HEK293 (cell line): ENCODE results near the gene TXNRD2.

Experiments
- CTCF ChIA-PET: fragments of 350-600 bp; formaldehyde crosslinking; extraction: SDS; loops from one replicate; lab custom pipeline; 2021; ENCODE audit warnings: antibody characterized with exemption; lab: Yijun Ruan, JAX
- POLR2A ChIA-PET: fragments of 300-600 bp; formaldehyde crosslinking; extraction: SDS; loops from one replicate; lab custom pipeline; 2020; ENCODE audit warnings: antibody characterized with exemption, inconsistent platforms; lab: Yijun Ruan, JAX
- H3K27ac ChIP-seq: fragments of 200-500 bp; sonication (Bioruptor generic); 2 replicates; pipeline ENCODE4 v1.5.1; 2014; ENCODE audit warnings: low read depth, low read length, control low read depth, inconsistent platforms; ENCODE audit errors: extremely low read depth
- H3K36me3 ChIP-seq, 2 experiments: fragments of 200-500 bp in 1 of 2; sonication (Bioruptor generic) in 1 of 2; 1 replicate in 1 of 2; 2 replicates in 1 of 2; pipeline ENCODE4 v1.5.1; 2014 to 2017; ENCODE audit warnings: inconsistent platforms in 2 of 2, low read length in 2 of 2; ENCODE audit not compliant: control insufficient read depth in 2 of 2, insufficient read depth in 1 of 2
- H3K4me1 ChIP-seq: fragments of 200-500 bp; sonication (Bioruptor generic); 2 replicates; pipeline ENCODE4 v1.5.1; 2014; ENCODE audit warnings: mild to moderate bottlenecking, low read length, inconsistent platforms; ENCODE audit not compliant: control insufficient read depth, insufficient read depth
- H3K4me3 ChIP-seq: 2 replicates; pipeline ENCODE4 v1.5.1; 2011; ENCODE audit warnings: low read depth, mild to moderate bottlenecking, control low read depth, low read length, moderate library complexity
- H3K9me3 ChIP-seq: fragments of 200-500 bp; sonication (Bioruptor generic); 2 replicates; pipeline ENCODE4 v1.5.1; 2014; ENCODE audit warnings: low read depth, low read length, inconsistent platforms; ENCODE audit not compliant: control insufficient read depth, insufficient read depth
- BCL11A ChIP-seq: fragments of 450-650 bp; formaldehyde crosslinking; IDR thresholded peaks from 2 replicates; pipeline ENCODE4 v1.5.1; 2016; ENCODE audit warnings: low read depth, missing biosample characterization, missing genetic modification characterization
- EGR2 ChIP-seq: fragments of 450-650 bp; formaldehyde crosslinking; IDR thresholded peaks from 2 replicates; pipeline ENCODE4 v1.5.1; 2016; ENCODE audit warnings: low read depth, missing biosample characterization, missing genetic modification characterization
- GLIS2 ChIP-seq: fragments of 450-650 bp; formaldehyde crosslinking; IDR thresholded peaks from 2 replicates; pipeline ENCODE4 v1.5.1; 2016; ENCODE audit warnings: missing biosample characterization, missing genetic modification characterization
- HIC1 ChIP-seq: fragments of 450-650 bp; formaldehyde crosslinking; IDR thresholded peaks from 2 replicates; pipeline ENCODE4 v1.5.1; 2016; ENCODE audit warnings: missing biosample characterization, missing genetic modification characterization
- PATZ1 ChIP-seq: fragments of 450-650 bp; formaldehyde crosslinking; IDR thresholded peaks from 2 replicates; pipeline ENCODE4 v1.5.1; 2016; ENCODE audit warnings: missing biosample characterization, missing genetic modification characterization
- SP2 ChIP-seq: fragments of 450-650 bp; formaldehyde crosslinking; IDR thresholded peaks from 2 replicates; pipeline ENCODE4 v1.5.1; 2016; ENCODE audit warnings: missing biosample characterization, missing genetic modification characterization
- ZBTB48 ChIP-seq: fragments of 450-650 bp; formaldehyde crosslinking; IDR thresholded peaks from 2 replicates; pipeline ENCODE4 v1.5.1; 2016; ENCODE audit warnings: missing biosample characterization, missing genetic modification characterization
- ZBTB8A ChIP-seq: fragments of 450-650 bp; formaldehyde crosslinking; IDR thresholded peaks from 2 replicates; pipeline ENCODE4 v1.5.1; 2016; ENCODE audit warnings: missing biosample characterization, missing genetic modification characterization
- ZNF132 ChIP-seq: fragments of 450-650 bp; formaldehyde crosslinking; IDR thresholded peaks from 2 replicates; pipeline ENCODE4 v1.5.1; 2017; ENCODE audit warnings: missing biosample characterization, missing genetic modification characterization, borderline replicate concordance
- ZNF148 ChIP-seq: fragments of 450-650 bp; formaldehyde crosslinking; IDR thresholded peaks from 2 replicates; pipeline ENCODE4 v1.5.0; 2017; ENCODE audit warnings: missing biosample characterization, missing genetic modification characterization, borderline replicate concordance
- ZNF23 ChIP-seq: fragments of 450-650 bp; formaldehyde crosslinking; IDR thresholded peaks from 2 replicates; pipeline ENCODE4 v1.5.1; 2016; ENCODE audit warnings: missing biosample characterization, missing genetic modification characterization, borderline replicate concordance
- ZNF280D ChIP-seq: fragments of 450-650 bp; formaldehyde crosslinking; IDR thresholded peaks from 2 replicates; pipeline ENCODE4 v1.5.1; 2016; ENCODE audit warnings: missing biosample characterization, missing genetic modification characterization
- ZNF292 ChIP-seq: fragments of 450-650 bp; formaldehyde crosslinking; IDR thresholded peaks from 2 replicates; pipeline ENCODE4 v1.5.1; 2016; ENCODE audit warnings: low read depth, missing biosample characterization, missing genetic modification characterization, borderline replicate concordance
- ZNF398 ChIP-seq: fragments of 450-650 bp; formaldehyde crosslinking; IDR thresholded peaks from 2 replicates; pipeline ENCODE4 v1.5.1; 2017; ENCODE audit warnings: missing biosample characterization, missing genetic modification characterization
- ZNF501 ChIP-seq: fragments of 450-650 bp; formaldehyde crosslinking; IDR thresholded peaks from 2 replicates; pipeline ENCODE4 v1.5.1; 2016; ENCODE audit warnings: missing biosample characterization, missing genetic modification characterization
- ZNF610 ChIP-seq: fragments of 450-650 bp; formaldehyde crosslinking; IDR thresholded peaks from 2 replicates; pipeline ENCODE4 v1.5.1; 2016; ENCODE audit warnings: missing biosample characterization, missing genetic modification characterization, borderline replicate concordance
- ZNF623 ChIP-seq: fragments of 450-650 bp; formaldehyde crosslinking; IDR thresholded peaks from 2 replicates; pipeline ENCODE4 v1.5.1; 2016; ENCODE audit warnings: missing biosample characterization, missing genetic modification characterization
- ZNF76 ChIP-seq: fragments of 450-650 bp; formaldehyde crosslinking; IDR thresholded peaks from 2 replicates; pipeline ENCODE4; 2016; ENCODE audit warnings: low read depth, missing biosample characterization, missing genetic modification characterization, borderline replicate concordance

The TXNRD2 gene

GRCh38 chr22:19960491-19961200, 19.0 kb upstream of the TXNRD2 start:
- TF ChIP-seq BCL11A (tag by site-specific recombination), result no peak
- TF ChIP-seq, all 188 proteins: peak for 0
- Histone ChIP-seq H3K36me3 (peaks cover 0 to 27% of the 10 kb centered on the region in 2 experiments; a peak in 1 of 3 replicates), H3K4me1 (peaks cover 6% of the 10 kb centered on the region; the same call in 1 of the 2 replicates), H3K27ac (no peak overlapping the region), H3K4me3 (no peak overlapping the region), H3K9me3 (no peaks in the 10 kb centered on the region)
- POLR2A ChIA-PET, result no interaction called here
- CTCF ChIA-PET, result interaction anchor here (0.7 kb wide), 1 partner anchor 53 kb away, joined by 4 read pairs; no protein-coding TSS in a partner anchor

GRCh38 chr22:19959587-19960490, 18.2 kb upstream of the TXNRD2 start:
- ChIA-PET CTCF (interaction anchor here (0.6 to 0.7 kb wide), 4 partner anchors 54 to 231 kb away, joined by 3 to 4 read pairs (median 4); no protein-coding TSS in a partner anchor), POLR2A (interaction anchor here (0.6 to 1.4 kb wide), 2 partner anchors 106 to 158 kb away, joined by 3 to 5 read pairs; partner anchors contain the start of genes GNB1L and RTL10)
- peaks cover 6% of the 10 kb centered on the region; the same call in 1 of the 2 replicates for H3K4me1 ChIP-seq
- TF ChIP-seq ZNF292 (no peak), ZBTB8A (tag by site-specific recombination) (no peak), SP2 (tag by site-specific recombination) (no peak), ZNF132 (no peak), ZNF148 (tag by site-specific recombination) (no peak), ZNF623 (tag by site-specific recombination) (no peak), ZNF23 (tag by site-specific recombination) (no peak), GLIS2 (tag by site-specific recombination) (peak; percentile 33; the same call in 1 of the 2 replicates), ZBTB48 (peak; percentile 40; the same call in 1 of the 2 replicates), ZNF76 (tag by site-specific recombination) (no peak), ZNF501 (tag by site-specific recombination) (no peak), ZNF610 (tag by site-specific recombination) (no peak), HIC1 (tag by site-specific recombination) (0 out of 2 replicates have a peak, but pooled peaks have one; percentile 60), PATZ1 (tag by site-specific recombination) (peak; percentile 53; the same call in 1 of the 2 replicates), ZNF280D (tag by site-specific recombination) (no peak), ZNF398 (tag by site-specific recombination) (no peak), EGR2 (tag by site-specific recombination) (0 out of 2 replicates have a peak, but pooled peaks have one; percentile 19)

More at GRCh38 chr22:19959587-19960490, 18.2 kb upstream of the TXNRD2 start:
- Histone ChIP-seq H3K27ac (no peak overlapping the region; the same call in 1 of the 2 replicates), H3K4me3 (no peak overlapping the region), H3K36me3 (peaks cover 0 to 30% of the 10 kb centered on the region in 2 experiments; a peak in 1 of 3 replicates), H3K9me3 (no peaks in the 10 kb centered on the region)
